Aorta (tissue), 5 donors: ENCODE results near the gene DMGDH. TPM values are rescaled to one million over a fixed set of nuclear protein-coding genes. Genes with fewer than 3 reads are reported as not detected.

ENCODE experiments used
- ATAC-seq: fragments of 200-7000 bp; cut with Tn5 transposase; one replicate; pipeline ENCODE4 v1.9.1; 2022; ENCODE audit warnings: moderate library complexity; ENCODE audit not compliant: low FRiP score
- DNase-seq, 2 donors: peaks; one replicate each; pipeline ENCODE4 v3.0.0-alpha.2; 2020
- H3K27ac ChIP-seq, 2 donors: one replicate each; pipeline ENCODE4 v1.5.1; 2013; ENCODE audit warnings: low read length in 2 of 2, mild to moderate bottlenecking in 2 of 2, moderate library complexity in 2 of 2, control low read depth in 1 of 2, inconsistent platforms in 1 of 2, low read depth in 1 of 2
- H3K27me3 ChIP-seq, 2 donors: one replicate each; pipeline ENCODE4 v1.6.1; 2013; ENCODE audit warnings: control low read depth in 1 of 2, low read length in 1 of 2, mild to moderate bottlenecking in 1 of 2, moderate library complexity in 1 of 2; ENCODE audit not compliant: insufficient read depth in 2 of 2, control insufficient read depth in 1 of 2
- H3K36me3 ChIP-seq, 2 donors: one replicate each; pipeline ENCODE4 v1.6.1; 2013; ENCODE audit warnings: control low read depth in 1 of 2, low read length in 1 of 2, mild to moderate bottlenecking in 1 of 2; ENCODE audit not compliant: insufficient read depth in 2 of 2, control insufficient read depth in 1 of 2
- H3K4me1 ChIP-seq, 2 donors: one replicate each; pipeline ENCODE4 v1.6.1; 2013; ENCODE audit warnings: low read length in 2 of 2, control low read depth in 1 of 2, mild to moderate bottlenecking in 1 of 2, moderate library complexity in 1 of 2; ENCODE audit not compliant: insufficient read depth in 2 of 2, control insufficient read depth in 1 of 2
- H3K4me3 ChIP-seq, 2 donors: one replicate each; pipeline ENCODE4 v1.5.1; 2013; ENCODE audit warnings: low read length in 2 of 2, control low read depth in 1 of 2, mild to moderate bottlenecking in 1 of 2
- H3K9me3 ChIP-seq: one replicate; pipeline ENCODE4 v1.6.1; 2013; ENCODE audit warnings: mild to moderate bottlenecking, low read length; ENCODE audit not compliant: control insufficient read depth
- WGBS, 2 donors: extraction: QIAGEN DNeasy Blood & Tissue Kit; methylation state at CpG; one replicate each; pipeline ENCODE4 v1.1.7; 2013; 5-methylcytosine and 5-hydroxymethylcytosine counted together
- intact Hi-C, 2 donors: fragments of 100-400 bp; cut with DNase I; formaldehyde crosslinking; loops; one replicate each; pipeline versions ENCODE4 v1.14.2 to v1.15.0; 2022
- polyA plus RNA-seq, 2 donors: library from polyadenylated mRNA; stranded (reverse); fragments of 200-250 nt; gene quantifications; one replicate each; pipeline ENCODE4 v1.2.3, GENCODE V29; 2013
- total RNA-seq, 2 donors: library from RNA; stranded (reverse); fragmentation: NEBNext Ultra II Directional; extraction: Animal tissue kit (Norgen Biotek cat#: 25700); gene quantifications; one replicate each; pipeline ENCODE4 v1.2.1, GENCODE V29; 2021
- donor health status: healthy with polysubstance abuse.
- donor health status: Bipolar disorder and iron deficiency.
- donor health status: DM: no; HTN: no; CAD: no.
- donor health status: DM: no; HTN: no; CAD: no.
- donor health status: DM: yes; HTN: yes; CAD: no.

DMGDH gene
- total and polyA plus RNA-seq, 4 donors: 0.64 to 5.2 (median 3.2) TPM

- no peaks in the 10 kb centered on the region for H3K4me1 ChIP-seq
- H3K9me3 ChIP-seq: no peaks in the 10 kb centered on the region
- intact Hi-C loops: no loop called here
- ATAC-seq (no peak), DNase-seq (no peak)
- WGBS, 2 donors: 38 to 44% methylated on average over 4 of the region's 4 CpGs
- H3K4me3 ChIP-seq: no peak overlapping the region
- peak overlapping the region in 1 of 2 donors; percentile 47 for H3K27ac ChIP-seq
- H3K27me3 ChIP-seq: no peaks in the 10 kb centered on the region
- peaks cover 0 to 1% of the 10 kb centered on the region in 2 donors for H3K36me3 ChIP-seq
These were observed 7.3 kb upstream of the DMGDH start for GRCh38 chr5:79076819-79077218.

- Histone ChIP-seq H3K27ac (no peak overlapping the region), H3K4me1 (no peaks in the 10 kb centered on the region), H3K4me3 (no peak overlapping the region), H3K27me3 (no peaks in the 10 kb centered on the region), H3K36me3 (peaks cover 0 to 1% of the 10 kb centered on the region in 2 donors), H3K9me3 (no peaks in the 10 kb centered on the region)
- no peak for ATAC-seq
- 81 to 84% methylated on average over 11 of the region's 11 CpGs for WGBS, 2 donors
- DNase-seq: no peak
- intact Hi-C loops: no loop called here
These were observed 6.4 kb upstream of the DMGDH start for GRCh38 chr5:79075646-79076426.

- Histone ChIP-seq H3K36me3 (no peaks in the 10 kb centered on the region), H3K27ac (peak overlapping the region in 1 of 2 donors; percentile 5), H3K4me1 (no peaks in the 10 kb centered on the region), H3K27me3 (no peaks in the 10 kb centered on the region), H3K4me3 (no peak overlapping the region), H3K9me3 (no peaks in the 10 kb centered on the region)
- DNase-seq (no peak), ATAC-seq (no peak)
- intact Hi-C loops: no loop called here
- 83 to 84% methylated on average over 6 of the region's 6 CpGs for WGBS, 2 donors
These were observed 5.2 kb upstream of the DMGDH start for GRCh38 chr5:79074641-79075040.

GRCh38 chr5:79070350-79070667 lies 835 bp upstream of the DMGDH start:
- intact Hi-C loops: no loop called here
- no peak for DNase-seq
- Histone ChIP-seq H3K9me3 (no peaks in the 10 kb centered on the region), H3K27ac (peak overlapping the region in 1 of 2 donors; percentile 0), H3K36me3 (no peaks in the 10 kb centered on the region), H3K27me3 (no peaks in the 10 kb centered on the region), H3K4me1 (no peaks in the 10 kb centered on the region), H3K4me3 (peak overlapping the region in 1 of 2 donors; percentile 31)
- ATAC-seq: peak; percentile 60
- WGBS, 2 donors: 17 to 19% methylated on average over 9 of the region's 9 CpGs

GRCh38 chr5:79062436-79062835 lies 7.0 kb downstream of the DMGDH start:
- no peak for ATAC-seq
- Histone ChIP-seq H3K27ac (no peak overlapping the region), H3K4me1 (no peaks in the 10 kb centered on the region), H3K36me3 (no peaks in the 10 kb centered on the region), H3K9me3 (no peaks in the 10 kb centered on the region), H3K4me3 (no peak overlapping the region), H3K27me3 (no peaks in the 10 kb centered on the region)
- 82 to 85% methylated on average over 3 of the region's 3 CpGs for WGBS, 2 donors
- intact Hi-C loops: no loop called here
- no peak for DNase-seq

- Histone ChIP-seq H3K36me3 (no peaks in the 10 kb centered on the region), H3K4me3 (no peak overlapping the region), H3K9me3 (no peaks in the 10 kb centered on the region), H3K27ac (no peak overlapping the region), H3K4me1 (no peaks in the 10 kb centered on the region), H3K27me3 (no peaks in the 10 kb centered on the region)
- intact Hi-C loops: no loop called here
- 95% methylated on average over 4 of the region's 4 CpGs for WGBS, 2 donors
- no peak for DNase-seq
- ATAC-seq: no peak
These were observed 9.8 kb downstream of the DMGDH start for GRCh38 chr5:79059674-79060073.

GRCh38 chr5:79056847-79057246 lies 12.6 kb downstream of the DMGDH start:
- H3K9me3 ChIP-seq: peaks cover 2% of the 10 kb centered on the region
- no peaks in the 10 kb centered on the region for H3K4me1 ChIP-seq
- intact Hi-C loops: no loop called here
- no peak overlapping the region for H3K27ac ChIP-seq
- no peak overlapping the region for H3K4me3 ChIP-seq
- H3K27me3 ChIP-seq: no peaks in the 10 kb centered on the region
- DNase-seq: no peak
- no peaks in the 10 kb centered on the region for H3K36me3 ChIP-seq
- ATAC-seq: no peak

- intact Hi-C loops: no loop called here
- no peak for DNase-seq
- 50 to 72% methylated on average over 1 of the region's 1 CpG for WGBS, 2 donors
These were observed 14.5 kb downstream of the DMGDH start for GRCh38 chr5:79055017-79055416.

GRCh38 chr5:79053321-79053720 lies 16.2 kb downstream of the DMGDH start:
- Histone ChIP-seq H3K4me1 (no peaks in the 10 kb centered on the region), H3K36me3 (no peaks in the 10 kb centered on the region), H3K27me3 (no peaks in the 10 kb centered on the region), H3K9me3 (peaks cover 2% of the 10 kb centered on the region), H3K27ac (no peak overlapping the region), H3K4me3 (no peak overlapping the region)
- DNase-seq (no peak), ATAC-seq (no peak)
- 89 to 93% methylated on average over 4 of the region's 4 CpGs for WGBS, 2 donors
- intact Hi-C loops: no loop called here

More at GRCh38 chr5:79055017-79055416, 14.5 kb downstream of the DMGDH start:
- Histone ChIP-seq H3K27ac (no peak overlapping the region), H3K4me3 (no peak overlapping the region), H3K36me3 (no peaks in the 10 kb centered on the region), H3K4me1 (no peaks in the 10 kb centered on the region), H3K9me3 (peaks cover 2% of the 10 kb centered on the region), H3K27me3 (no peaks in the 10 kb centered on the region)
- no peak for ATAC-seq
